GM18499 (cell line): ENCODE data around the gene SP140L.

Experiments
- ATAC-seq: cut with Tn5 transposase; IDR thresholded peaks from one replicate; pipeline ENCODE4 v1.9.1; 2021; ENCODE audit warnings: moderate number of reproducible peaks; ENCODE audit not compliant: insufficient read depth, unreplicated experiment

The SP140L gene

DNA sequence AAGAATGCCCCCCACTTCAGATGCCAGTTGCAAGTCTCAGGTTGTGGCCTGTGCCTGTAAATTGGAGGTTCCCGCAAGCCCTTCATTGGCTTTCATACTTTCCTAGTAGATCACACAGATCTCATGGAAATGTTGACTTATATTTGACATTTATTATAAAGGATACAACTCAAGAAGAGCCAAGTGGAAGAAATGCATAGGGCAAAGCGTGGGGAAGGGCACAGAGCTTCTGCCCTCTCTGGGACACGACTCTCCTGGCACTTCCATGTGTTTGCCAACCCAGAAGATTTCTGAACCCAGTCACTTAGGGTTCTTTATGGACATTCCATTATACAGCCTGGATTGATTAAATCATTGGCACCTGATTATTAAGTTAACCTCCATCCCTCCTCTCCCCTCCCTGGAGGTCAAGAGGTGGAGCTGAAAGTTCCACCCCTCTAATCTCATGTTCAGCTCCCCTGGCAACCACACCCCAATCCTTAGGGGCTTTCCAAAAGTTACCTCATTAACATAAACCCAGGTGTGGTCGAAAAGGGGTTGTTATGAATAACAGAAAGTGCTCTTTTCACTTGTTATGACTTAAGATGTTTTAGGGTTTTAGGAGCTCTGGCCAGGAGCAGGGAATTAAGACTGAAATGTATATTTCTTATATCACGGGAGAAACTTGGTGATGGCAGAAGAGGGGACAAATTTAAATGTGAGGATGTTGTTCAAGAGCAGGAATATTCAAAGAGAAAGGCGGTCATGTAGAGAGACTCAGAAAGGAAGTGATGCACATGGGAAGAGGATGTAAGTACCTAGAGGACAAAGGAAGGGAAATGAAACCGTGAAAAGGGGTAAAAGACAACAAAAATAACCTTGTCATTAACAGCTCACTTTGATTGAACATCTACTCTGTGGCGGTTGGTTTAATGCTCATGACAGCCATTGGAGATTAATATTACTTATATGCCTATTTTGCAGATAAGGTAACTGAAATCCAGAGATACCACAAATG lies 120.8 kb downstream of the SP140L start:
- ATAC-seq, result peak; percentile 62

DNA sequence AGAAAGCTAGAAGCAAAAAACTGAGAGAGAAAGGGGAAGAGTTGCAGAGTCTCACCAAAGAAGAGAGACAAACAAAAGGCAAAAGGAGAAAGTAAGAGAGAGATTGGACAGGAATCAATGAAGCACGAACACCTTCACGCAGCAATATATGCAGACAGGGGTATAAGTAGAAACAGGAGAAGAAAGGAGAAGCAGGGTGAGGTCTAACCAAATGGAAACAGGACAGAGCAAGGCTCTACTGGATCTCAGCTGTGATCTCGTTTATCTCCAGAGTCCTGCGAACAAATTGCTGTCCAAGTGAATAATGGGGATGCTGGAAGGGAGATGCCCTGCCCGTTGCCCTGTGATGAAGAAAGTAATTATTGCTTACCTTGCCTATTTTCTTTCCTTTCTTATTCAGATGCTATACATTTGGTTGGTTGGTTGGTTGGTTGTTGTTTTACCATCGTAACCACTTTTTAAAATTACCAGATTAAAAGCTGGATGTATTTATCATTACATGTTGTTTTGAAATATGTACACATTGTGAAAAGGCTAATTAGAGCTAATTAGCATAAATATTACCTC lies 123.0 kb downstream of the SP140L start:
- no peak for ATAC-seq

DNA sequence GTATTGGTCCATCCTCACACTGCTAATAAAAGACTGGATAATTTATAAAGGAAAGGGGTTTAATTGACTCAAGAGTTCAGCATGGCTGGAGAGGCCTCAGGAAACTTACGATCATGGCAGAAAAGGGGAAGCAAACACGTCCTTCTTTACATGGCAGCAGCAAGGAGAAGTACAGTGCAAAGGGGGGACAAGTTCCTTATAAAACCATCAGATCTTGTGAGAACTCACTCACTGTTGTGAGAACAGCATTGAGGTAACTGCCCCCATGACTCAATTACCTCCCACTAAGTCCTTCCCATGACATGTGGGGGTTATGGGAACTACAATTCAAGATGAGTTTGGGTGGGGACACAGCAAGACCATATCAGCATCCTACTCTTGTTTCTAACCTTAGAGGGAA lies 126.0 kb downstream of the SP140L start:
- no peak for ATAC-seq
